Osteocyte (in vitro differentiated cells): ENCODE results near the gene RASAL2. TPM values are rescaled to one million over a fixed set of nuclear protein-coding genes. Genes with fewer than 3 reads are reported as not detected.
"Not testable (repeated sequence)": the region's sequence is repeated elsewhere in the genome, so short reads cannot be mapped to it uniquely, and the experiment has no call there.

ENCODE experiments used
- DNase-seq: peaks from one replicate; pipeline ENCODE4 v3.0.0; 2021; ENCODE audit warnings: mixed read lengths; ENCODE audit not compliant: unreplicated experiment; ENCODE audit errors: extremely low spot score
- H3K27ac Mint-ChIP-seq: one replicate; pipeline ENCODE4 v1.8.0; 2021; ENCODE audit warnings: mild to moderate bottlenecking, mixed read lengths; ENCODE audit not compliant: unreplicated experiment
- H3K27me3 Mint-ChIP-seq: one replicate; pipeline ENCODE4 v1.8.0; 2021; ENCODE audit warnings: mixed read lengths; ENCODE audit not compliant: unreplicated experiment
- H3K36me3 Mint-ChIP-seq: one replicate; pipeline ENCODE4 v1.8.0; 2021; ENCODE audit warnings: mixed read lengths; ENCODE audit not compliant: unreplicated experiment
- H3K4me1 Mint-ChIP-seq: one replicate; pipeline ENCODE4 v1.8.0; 2021; ENCODE audit warnings: mixed read lengths; ENCODE audit not compliant: unreplicated experiment
- H3K4me3 Mint-ChIP-seq: one replicate; pipeline ENCODE4 v1.8.0; 2021; ENCODE audit warnings: mild to moderate bottlenecking, moderate library complexity, mixed read lengths; ENCODE audit not compliant: unreplicated experiment
- H3K9me3 Mint-ChIP-seq: one replicate; pipeline ENCODE4 v1.8.0; 2021; ENCODE audit warnings: mixed read lengths; ENCODE audit not compliant: unreplicated experiment
- CTCF ChIP-seq: fragments of 200-600 bp; sonication (generic); IDR thresholded peaks from 2 replicates; pipeline ENCODE4 v1.5.0; 2021; ENCODE audit warnings: antibody characterized with exemption, mild to moderate bottlenecking, moderate library complexity
- total RNA-seq: library from RNA; stranded (reverse); gene quantifications from 2 replicates; pipeline ENCODE4 v1.2.1, GENCODE V29; 2021

Gene RASAL2
- total RNA-seq, 1 donor from 2014 or later, result 34.2 TPM

DNA sequence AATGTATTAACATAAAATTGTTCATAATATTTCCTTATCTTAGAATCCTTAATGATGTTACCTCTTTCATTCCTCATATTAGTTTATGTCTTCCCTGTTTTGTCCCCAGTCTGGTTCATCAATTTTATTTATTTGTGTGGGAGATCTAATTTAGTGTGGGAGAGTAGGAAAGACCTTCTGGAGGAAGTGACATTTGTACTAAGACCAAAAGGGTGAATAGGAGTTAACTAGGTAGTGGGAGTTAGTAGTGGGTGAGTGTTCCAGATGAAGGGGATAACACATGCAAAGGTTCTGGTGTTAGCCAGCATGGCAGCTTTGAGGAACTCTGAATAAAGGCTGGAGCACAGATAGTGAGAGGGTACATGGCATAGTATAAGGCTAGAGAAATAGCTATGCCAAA, 21.4 kb downstream of the RASAL2 start:
- DNase-seq, result no peak
- H3K9me3 Mint-ChIP-seq, result no peaks in the 10 kb centered on the region
- H3K4me3 Mint-ChIP-seq, result no peak overlapping the region
- peaks cover 8% of the 10 kb centered on the region for H3K4me1 Mint-ChIP-seq
- no peaks in the 10 kb centered on the region for H3K27me3 Mint-ChIP-seq
- no peak overlapping the region for H3K27ac Mint-ChIP-seq
- TF ChIP-seq CTCF, result no peak
- no peaks in the 10 kb centered on the region for H3K36me3 Mint-ChIP-seq

- Mint-ChIP-seq H3K27ac (no peak overlapping the region), H3K4me1 (peaks cover 26% of the 10 kb centered on the region), H3K4me3 (no peak overlapping the region), H3K9me3 (no peaks in the 10 kb centered on the region), H3K27me3 (no peaks in the 10 kb centered on the region), H3K36me3 (peaks cover 6% of the 10 kb centered on the region)
- TF ChIP-seq CTCF, result no peak
- DNase-seq, result no peak
These were observed 24.6 kb downstream of the RASAL2 start for GRCh38 chr1:178118524-178118923.

DNA sequence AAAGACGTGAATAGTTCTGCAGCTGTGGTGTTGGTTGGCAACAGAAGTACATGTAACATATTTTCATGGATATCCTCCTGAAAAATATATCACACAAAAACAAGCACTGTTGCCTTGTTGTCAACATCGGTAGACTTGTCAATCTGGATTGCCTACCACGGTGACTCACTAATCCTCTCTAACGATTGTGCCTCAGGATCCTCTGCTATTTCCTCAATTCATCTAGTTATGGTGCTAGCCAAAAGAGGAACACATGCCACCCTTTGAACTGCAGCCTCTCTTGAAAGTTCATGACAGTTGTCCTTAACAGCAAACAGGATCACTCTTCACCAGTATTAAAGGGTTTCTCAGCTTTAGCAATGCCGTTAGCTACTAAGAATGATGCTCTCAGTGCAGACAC, 25.7 kb downstream of the RASAL2 start:
- no peak for DNase-seq
- Mint-ChIP-seq H3K27ac (no peak overlapping the region), H3K4me1 (peaks cover 31% of the 10 kb centered on the region)

DNA sequence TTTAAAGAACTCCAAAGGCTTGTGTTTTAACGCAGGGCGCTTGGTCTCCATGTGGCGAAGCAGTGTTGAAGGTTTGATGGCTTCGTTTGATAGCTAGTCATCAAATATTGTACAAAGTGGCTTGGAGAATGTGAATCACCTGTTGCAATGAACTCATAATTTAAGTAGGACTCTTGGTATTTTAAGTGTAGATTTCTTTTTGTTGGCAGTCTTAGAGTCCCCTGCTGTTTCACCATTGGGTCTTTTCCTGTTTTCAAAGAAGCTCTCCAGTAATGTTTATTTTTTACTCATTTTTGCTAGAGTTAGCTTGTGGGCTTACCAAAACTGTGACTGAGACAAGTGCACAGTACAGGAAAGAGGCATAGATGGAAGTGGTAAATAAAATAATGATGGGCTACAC, 26.2 kb downstream of the RASAL2 start:
- H3K27me3 Mint-ChIP-seq, result no peaks in the 10 kb centered on the region

More for the DNA sequence above, 25.7 kb downstream of the RASAL2 start:
- Mint-ChIP-seq H3K36me3 (peaks cover 6% of the 10 kb centered on the region), H3K27me3 (no peaks in the 10 kb centered on the region), H3K9me3 (no peaks in the 10 kb centered on the region), H3K4me3 (no peak overlapping the region)
- TF ChIP-seq CTCF, result no peak

GRCh38 chr1:178120520-178121052, 26.7 kb downstream of the RASAL2 start:
- not testable (repeated sequence) for H3K27ac Mint-ChIP-seq, H3K9me3 Mint-ChIP-seq, H3K4me3 Mint-ChIP-seq, H3K36me3 Mint-ChIP-seq, H3K27me3 Mint-ChIP-seq, DNase-seq
- peaks cover 35% of the 10 kb centered on the region for H3K4me1 Mint-ChIP-seq

More for the DNA sequence above, 26.2 kb downstream of the RASAL2 start:
- no peak overlapping the region for H3K27ac Mint-ChIP-seq
- peaks cover 6% of the 10 kb centered on the region for H3K36me3 Mint-ChIP-seq
- H3K4me3 Mint-ChIP-seq, result no peak overlapping the region
- no peak for TF ChIP-seq CTCF
- no peak for DNase-seq
- H3K9me3 Mint-ChIP-seq, result no peaks in the 10 kb centered on the region
- peaks cover 31% of the 10 kb centered on the region for H3K4me1 Mint-ChIP-seq

DNA sequence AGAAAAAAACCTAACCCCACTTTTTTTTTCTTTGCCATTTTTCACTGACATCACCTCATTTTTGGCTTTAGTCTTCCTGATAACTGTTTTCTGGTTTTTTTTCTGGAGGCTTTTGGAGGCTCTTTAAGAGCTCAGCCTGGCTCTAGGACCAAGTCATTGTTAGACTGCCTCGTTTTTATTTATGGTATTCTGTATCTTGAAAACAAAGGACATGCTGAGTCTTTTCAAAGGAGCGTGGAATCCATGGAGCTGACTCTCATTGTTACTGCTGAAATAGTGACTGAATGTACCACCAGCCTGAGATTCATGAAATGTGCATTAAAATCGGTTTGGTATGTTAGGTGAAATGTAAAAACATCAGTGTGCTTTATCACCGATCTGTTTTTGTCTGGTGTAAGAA, 28.0 kb downstream of the RASAL2 start:
- DNase-seq, result no peak
- Mint-ChIP-seq H3K36me3 (peaks cover 6% of the 10 kb centered on the region), H3K9me3 (no peaks in the 10 kb centered on the region), H3K27ac (no peak overlapping the region), H3K27me3 (no peaks in the 10 kb centered on the region), H3K4me1 (peaks cover 46% of the 10 kb centered on the region), H3K4me3 (no peak overlapping the region)
- TF ChIP-seq CTCF, result no peak
